HepG2 (cell line): ENCODE data around the gene KLF16. TPM values are rescaled to one million over a fixed set of nuclear protein-coding genes. Genes with fewer than 3 reads are reported as not detected.

Experiments used
- ATAC-seq: fragments of 200-7000 bp; cut with Tn5 transposase; 3 replicates; pipeline ENCODE4 v1.9.1; 2020; ENCODE audit warnings: mild to moderate bottlenecking, moderate library complexity
- BruUV-seq: library from RNA; stranded (reverse); fragments of 400-500 nt; replicated peaks from 2 replicates; lab custom pipeline; 2021; lab: Mats Ljungman, UMichigan
- CTCF ChIA-PET: fragments of 300-600 bp; formaldehyde crosslinking; extraction: SDS; loops from one replicate; lab custom pipeline; 2021; ENCODE audit warnings: low total read pairs, inconsistent platforms, low intra/inter-chr PET ratio; lab: Yijun Ruan, JAX
- POLR2A ChIA-PET: fragments of 350-600 bp; sonication (Branson Sonifier 250); formaldehyde crosslinking; loops from one replicate; lab custom pipeline; 2020; ENCODE audit warnings: antibody characterized with exemption, inconsistent platforms; lab: Yijun Ruan, JAX
- DNase-seq: peaks from one replicate; pipeline ENCODE4 v3.0.0-alpha.2; 2015; ENCODE audit warnings: low spot score
- FAIRE-seq: peaks from 3 replicates; lab custom pipeline; 2011; peaks lifted over from hg19 to GRCh38; lab: Jason Lieb, UNC
- H2AFZ ChIP-seq: one replicate; pipeline ENCODE4 v1.6.1; 2011; ENCODE audit warnings: low read length, inconsistent platforms
- H3K27ac ChIP-seq: fragments of 300-600 bp; 3 replicates; pipeline ENCODE4 v1.8.0; 2011; ENCODE audit warnings: mixed run types, mild to moderate bottlenecking, mixed read lengths, low read length, inconsistent platforms; ENCODE audit not compliant: insufficient read depth; ENCODE audit errors: extremely low read length
- H3K27me3 ChIP-seq, 2 experiments: fragments of 200-600 bp in 1 of 2; 2 replicates in 1 of 2; 3 replicates in 1 of 2; pipeline versions ENCODE4 v1.6.0 to v1.8.0; 2011; ENCODE audit warnings: low read length in 2 of 2, mild to moderate bottlenecking in 2 of 2, moderate library complexity in 2 of 2, inconsistent platforms in 1 of 2; ENCODE audit not compliant: insufficient read depth in 2 of 2, control insufficient read depth in 1 of 2
- H3K36me3 ChIP-seq, 2 experiments: fragments of 200-600 bp in 1 of 2; replicated peaks in 1 of 2; 2 replicates in 1 of 2; 3 replicates in 1 of 2; pipeline versions ENCODE4 v1.5.1 to v1.8.0; 2011; ENCODE audit warnings: low read length in 2 of 2, inconsistent platforms in 1 of 2; ENCODE audit not compliant: insufficient read depth in 2 of 2, control insufficient read depth in 1 of 2
- H3K4me1 ChIP-seq: 2 replicates; pipeline ENCODE4 v1.5.1; 2012; ENCODE audit warnings: low read length, inconsistent platforms; ENCODE audit not compliant: insufficient read depth
- H3K4me2 ChIP-seq: 2 replicates; pipeline ENCODE4 v1.6.0; 2011; ENCODE audit warnings: low read depth, low read length, inconsistent platforms
- H3K4me3 ChIP-seq, 3 experiments: fragments of 200-600 bp in 1 of 3; sonication (generic), shearing (Covaris generic) in 1 of 3; replicated peaks in 1 of 3; 2 replicates each; pipeline ENCODE4 v1.5.1; 2011 to 2016; ENCODE audit warnings: low read length in 3 of 3, inconsistent platforms in 2 of 3, low read depth in 2 of 3, mild to moderate bottlenecking in 2 of 3, control low read depth in 1 of 3, mixed read lengths in 1 of 3; ENCODE audit not compliant: insufficient read depth in 1 of 3
- H3K79me2 ChIP-seq: one replicate; pipeline ENCODE4 v1.6.1; 2011; ENCODE audit warnings: low read length, inconsistent platforms; ENCODE audit not compliant: insufficient read depth
- H3K9ac ChIP-seq: 2 replicates; pipeline ENCODE4 v1.6.0; 2011; ENCODE audit warnings: mild to moderate bottlenecking, low read depth, low read length, inconsistent platforms; ENCODE audit not compliant: insufficient read depth
- H3K9me3 ChIP-seq: 2 replicates; pipeline ENCODE4 v1.5.1; 2012; ENCODE audit warnings: mild to moderate bottlenecking, low read length
- H4K20me1 ChIP-seq: 2 replicates; pipeline ENCODE4 v1.6.0; 2011; ENCODE audit warnings: inconsistent platforms, mild to moderate bottlenecking, low read length, moderate library complexity; ENCODE audit not compliant: insufficient read depth
- CEBPB ChIP-seq: IDR thresholded peaks from 2 replicates; pipeline ENCODE4 v1.6.1; 2011; ENCODE audit warnings: low read depth, low read length, improper control_type of control experiment, borderline replicate concordance
- CEBPG ChIP-seq: IDR thresholded peaks from 2 replicates; pipeline ENCODE4 v1.6.1; 2016
- GATAD2A ChIP-seq: IDR thresholded peaks from 2 replicates; pipeline ENCODE4 v1.6.1; 2016
- HOXA3 ChIP-seq: sonication (generic); formaldehyde crosslinking; IDR thresholded peaks from 2 replicates; pipeline ENCODE4 v1.5.0; 2020; ENCODE audit warnings: missing genetic modification reagents
- RARA ChIP-seq: IDR thresholded peaks from 2 replicates; pipeline ENCODE4 v1.6.1; 2016; ENCODE audit warnings: missing genetic modification reagents, missing compliant biosample characterization
- RXRA ChIP-seq: sonication (generic); formaldehyde crosslinking; IDR thresholded peaks from 2 replicates; pipeline ENCODE4 v1.5.1; 2020; ENCODE audit warnings: missing genetic modification reagents
- SALL1 ChIP-seq: sonication (generic); formaldehyde crosslinking; IDR thresholded peaks from 2 replicates; pipeline ENCODE4 v1.8.0; 2022; ENCODE audit warnings: mild to moderate bottlenecking, missing genetic modification reagents
- ZMYM3 ChIP-seq: sonication (generic); formaldehyde crosslinking; IDR thresholded peaks from 2 replicates; pipeline ENCODE4 v1.5.1; 2020; ENCODE audit warnings: mild to moderate bottlenecking, missing genetic modification reagents
- ZNF713 ChIP-seq: sonication (generic); formaldehyde crosslinking; IDR thresholded peaks from 2 replicates; pipeline ENCODE4 v1.4.0; 2020; ENCODE audit warnings: mild to moderate bottlenecking, missing genetic modification reagents
- ZNF761 ChIP-seq: sonication (generic); formaldehyde crosslinking; conservative IDR thresholded peaks from 2 replicates; pipeline ENCODE4 v1.4.0; 2020; ENCODE audit warnings: mild to moderate bottlenecking, missing genetic modification reagents
- WGBS: methylation state at CpG from one replicate; pipeline ENCODE4 v1.1.6; 2017; ENCODE audit warnings: low lambda C conversion rate; 5-methylcytosine and 5-hydroxymethylcytosine counted together
- in situ Hi-C: cut with HindIII; loops from 2 replicates; pipeline ENCODE4 v1.10.0; 2017; ENCODE audit warnings: low pct_unique_long_range_greater_than_20kb; ENCODE audit not compliant: extremely low pct_ligation_motif_present
- intact Hi-C: fragments of 100-400 bp; cut with micrococcal nuclease; formaldehyde crosslinking; loops from one replicate; pipeline ENCODE4 v1.10.0; 2022; ENCODE audit not compliant: unreplicated experiment
- polyA plus RNA-seq, 8 experiments: library from polyadenylated mRNA; depleted of rRNA in 3 of 8; stranded (reverse) in 7 of 8; unstranded in 1 of 8; fragments of >200 nt; fragmentation: Illumina TruSeq in 4 of 8; extraction: Trizol in 4 of 8; gene quantifications; 2 replicates each; pipeline versions ENCODE4 v1.2.1 to v1.2.3, GENCODE V29; 2011 to 2016; ENCODE audit warnings: low read depth in 4 of 8, missing spikeins in 1 of 8, mixed read lengths in 1 of 8; ENCODE audit not compliant: insufficient read depth in 1 of 8
- total RNA-seq, 5 experiments: library from RNA; depleted of rRNA; stranded (reverse); fragments of >200 nt; fragmentation: Illumina TruSeq; extraction: Trizol; gene quantifications; 2 replicates each; pipeline ENCODE4 v1.2.3, GENCODE V29; 2016; ENCODE audit warnings: low read depth in 1 of 5
- TF ChIP-seq, protein P1 (sequence below): sonication (generic); formaldehyde crosslinking; IDR thresholded peaks from 2 replicates; pipeline ENCODE4 v1.5.1; 2020; ENCODE audit warnings: missing genetic modification reagents, mild to moderate bottlenecking, borderline replicate concordance
- TF ChIP-seq, protein P2 (sequence below): sonication (generic); formaldehyde crosslinking; conservative IDR thresholded peaks from 2 replicates; pipeline ENCODE4 v1.4.0; 2020; ENCODE audit warnings: mild to moderate bottlenecking, missing genetic modification reagents, moderate library complexity
- TF ChIP-seq, protein P3 (sequence below): sonication (generic); formaldehyde crosslinking; IDR thresholded peaks from 2 replicates; pipeline ENCODE4 v1.5.0; 2020; ENCODE audit warnings: mild to moderate bottlenecking, missing genetic modification reagents
- TF ChIP-seq, protein P4 (sequence below): sonication (generic); formaldehyde crosslinking; IDR thresholded peaks from 2 replicates; pipeline ENCODE4 v1.5.0; 2020; ENCODE audit warnings: missing genetic modification reagents

The KLF16 gene
- total and polyA plus RNA-seq, 2 of the 13 experiments (the other 11 are each of a cell fraction or from before 2014, with no cell fraction given), result 3.5 to 6.7 TPM

DNA sequence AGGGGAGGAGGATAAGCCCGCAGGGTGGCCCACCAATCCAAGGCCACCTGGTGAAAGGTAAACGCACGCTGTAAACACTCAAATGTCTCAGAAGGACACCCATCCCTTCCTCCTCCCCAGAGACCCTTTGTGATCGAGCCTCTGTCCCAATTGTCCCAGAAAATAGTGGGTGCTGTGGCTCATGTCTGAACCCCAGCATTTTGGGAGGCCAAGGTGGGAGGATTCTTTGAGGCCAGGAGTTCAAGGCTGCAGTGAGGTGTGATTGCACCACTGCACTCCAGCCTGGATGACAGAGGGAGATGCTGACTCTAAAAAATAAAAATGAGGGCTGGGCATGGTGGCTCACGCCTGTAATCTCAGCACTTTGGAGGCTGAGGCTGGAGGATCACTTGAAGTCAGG lies 25.0 kb upstream of the KLF16 start:
- Histone ChIP-seq H3K27ac (no peak overlapping the region), H3K4me2 (peak overlapping the region; percentile 62), H3K9me3 (no peaks in the 10 kb centered on the region), H3K27me3 (no peaks in the 10 kb centered on the region), H4K20me1 (peaks cover 12% of the 10 kb centered on the region), H3K79me2 (peaks cover 17% of the 10 kb centered on the region), H3K4me3 (peak overlapping the region in 1 of 3 experiments; percentile 51; a peak in 1 of 6 replicates), H3K36me3 (no peaks in the 10 kb centered on the region), H3K4me1 (peaks cover 45% of the 10 kb centered on the region), H2AFZ (peak overlapping the region; percentile 46), H3K9ac (peak overlapping the region; percentile 44; the same call in 1 of the 2 replicates)
- ChIA-PET CTCF (no interaction called here), POLR2A (interaction anchor here (1.2 kb wide), 1 partner anchor 13 kb away, joined by 4 read pairs; no protein-coding TSS in a partner anchor)
- DNase-seq (no peak), FAIRE-seq (no peak), ATAC-seq (no peak; the same call in 2 of the 3 replicates)
- 14% methylated on average over 5 of the region's 5 CpGs for WGBS
- intact Hi-C loops (no loop called here), in situ Hi-C loops (no loop called here)
- BruUV-seq, result no TSS peak
- 0 out of 2 replicates have a peak, but pooled peaks have one; percentile 10 for TF ChIP-seq CEBPG (CRISPR knock-in tag)
- TF ChIP-seq, protein P1, sequence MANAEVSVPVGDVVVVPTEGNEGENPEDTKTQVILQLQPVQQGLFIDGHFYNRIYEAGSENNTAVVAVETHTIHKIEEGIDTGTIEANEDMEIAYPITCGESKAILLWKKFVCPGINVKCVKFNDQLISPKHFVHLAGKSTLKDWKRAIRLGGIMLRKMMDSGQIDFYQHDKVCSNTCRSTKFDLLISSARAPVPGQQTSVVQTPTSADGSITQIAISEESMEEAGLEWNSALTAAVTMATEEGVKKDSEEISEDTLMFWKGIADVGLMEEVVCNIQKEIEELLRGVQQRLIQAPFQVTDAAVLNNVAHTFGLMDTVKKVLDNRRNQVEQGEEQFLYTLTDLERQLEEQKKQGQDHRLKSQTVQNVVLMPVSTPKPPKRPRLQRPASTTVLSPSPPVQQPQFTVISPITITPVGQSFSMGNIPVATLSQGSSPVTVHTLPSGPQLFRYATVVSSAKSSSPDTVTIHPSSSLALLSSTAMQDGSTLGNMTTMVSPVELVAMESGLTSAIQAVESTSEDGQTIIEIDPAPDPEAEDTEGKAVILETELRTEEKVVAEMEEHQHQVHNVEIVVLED (CRISPR knock-in tag), result peak; percentile 23; the same call in 1 of the 2 replicates
- TF ChIP-seq, protein P2, sequence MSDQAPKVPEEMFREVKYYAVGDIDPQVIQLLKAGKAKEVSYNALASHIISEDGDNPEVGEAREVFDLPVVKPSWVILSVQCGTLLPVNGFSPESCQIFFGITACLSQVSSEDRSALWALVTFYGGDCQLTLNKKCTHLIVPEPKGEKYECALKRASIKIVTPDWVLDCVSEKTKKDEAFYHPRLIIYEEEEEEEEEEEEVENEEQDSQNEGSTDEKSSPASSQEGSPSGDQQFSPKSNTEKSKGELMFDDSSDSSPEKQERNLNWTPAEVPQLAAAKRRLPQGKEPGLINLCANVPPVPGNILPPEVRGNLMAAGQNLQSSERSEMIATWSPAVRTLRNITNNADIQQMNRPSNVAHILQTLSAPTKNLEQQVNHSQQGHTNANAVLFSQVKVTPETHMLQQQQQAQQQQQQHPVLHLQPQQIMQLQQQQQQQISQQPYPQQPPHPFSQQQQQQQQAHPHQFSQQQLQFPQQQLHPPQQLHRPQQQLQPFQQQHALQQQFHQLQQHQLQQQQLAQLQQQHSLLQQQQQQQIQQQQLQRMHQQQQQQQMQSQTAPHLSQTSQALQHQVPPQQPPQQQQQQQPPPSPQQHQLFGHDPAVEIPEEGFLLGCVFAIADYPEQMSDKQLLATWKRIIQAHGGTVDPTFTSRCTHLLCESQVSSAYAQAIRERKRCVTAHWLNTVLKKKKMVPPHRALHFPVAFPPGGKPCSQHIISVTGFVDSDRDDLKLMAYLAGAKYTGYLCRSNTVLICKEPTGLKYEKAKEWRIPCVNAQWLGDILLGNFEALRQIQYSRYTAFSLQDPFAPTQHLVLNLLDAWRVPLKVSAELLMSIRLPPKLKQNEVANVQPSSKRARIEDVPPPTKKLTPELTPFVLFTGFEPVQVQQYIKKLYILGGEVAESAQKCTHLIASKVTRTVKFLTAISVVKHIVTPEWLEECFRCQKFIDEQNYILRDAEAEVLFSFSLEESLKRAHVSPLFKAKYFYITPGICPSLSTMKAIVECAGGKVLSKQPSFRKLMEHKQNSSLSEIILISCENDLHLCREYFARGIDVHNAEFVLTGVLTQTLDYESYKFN (CRISPR knock-in tag), result peak; percentile 33; the same call in 1 of the 2 replicates
- TF ChIP-seq RXRA, result no peak
- TF ChIP-seq CEBPB, result peak; percentile 22; the same call in 1 of the 2 replicates
- TF ChIP-seq HOXA3 (CRISPR knock-in tag), result no peak
- 0 out of 2 replicates have a peak, but pooled peaks have one; percentile 30 for TF ChIP-seq RARA
- TF ChIP-seq SALL1 (CRISPR knock-in tag), result peak; percentile 19; the same call in 1 of the 2 replicates
- TF ChIP-seq, protein P3, sequence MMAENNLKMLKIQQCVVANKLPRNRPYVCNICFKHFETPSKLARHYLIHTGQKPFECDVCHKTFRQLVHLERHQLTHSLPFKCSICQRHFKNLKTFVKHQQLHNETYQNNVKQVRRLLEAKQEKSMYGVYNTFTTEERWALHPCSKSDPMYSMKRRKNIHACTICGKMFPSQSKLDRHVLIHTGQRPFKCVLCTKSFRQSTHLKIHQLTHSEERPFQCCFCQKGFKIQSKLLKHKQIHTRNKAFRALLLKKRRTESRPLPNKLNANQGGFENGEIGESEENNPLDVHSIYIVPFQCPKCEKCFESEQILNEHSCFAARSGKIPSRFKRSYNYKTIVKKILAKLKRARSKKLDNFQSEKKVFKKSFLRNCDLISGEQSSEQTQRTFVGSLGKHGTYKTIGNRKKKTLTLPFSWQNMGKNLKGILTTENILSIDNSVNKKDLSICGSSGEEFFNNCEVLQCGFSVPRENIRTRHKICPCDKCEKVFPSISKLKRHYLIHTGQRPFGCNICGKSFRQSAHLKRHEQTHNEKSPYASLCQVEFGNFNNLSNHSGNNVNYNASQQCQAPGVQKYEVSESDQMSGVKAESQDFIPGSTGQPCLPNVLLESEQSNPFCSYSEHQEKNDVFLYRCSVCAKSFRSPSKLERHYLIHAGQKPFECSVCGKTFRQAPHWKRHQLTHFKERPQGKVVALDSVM (CRISPR knock-in tag), result peak; percentile 94
- TF ChIP-seq ZNF713 (CRISPR knock-in tag), result no peak
- 0 out of 2 replicates have a peak, but pooled peaks have one; percentile 26 for TF ChIP-seq ZMYM3 (CRISPR knock-in tag)
- TF ChIP-seq GATAD2A (CRISPR knock-in tag), result 0 out of 2 replicates have a peak, but pooled peaks have one; percentile 3
- TF ChIP-seq, protein P4, sequence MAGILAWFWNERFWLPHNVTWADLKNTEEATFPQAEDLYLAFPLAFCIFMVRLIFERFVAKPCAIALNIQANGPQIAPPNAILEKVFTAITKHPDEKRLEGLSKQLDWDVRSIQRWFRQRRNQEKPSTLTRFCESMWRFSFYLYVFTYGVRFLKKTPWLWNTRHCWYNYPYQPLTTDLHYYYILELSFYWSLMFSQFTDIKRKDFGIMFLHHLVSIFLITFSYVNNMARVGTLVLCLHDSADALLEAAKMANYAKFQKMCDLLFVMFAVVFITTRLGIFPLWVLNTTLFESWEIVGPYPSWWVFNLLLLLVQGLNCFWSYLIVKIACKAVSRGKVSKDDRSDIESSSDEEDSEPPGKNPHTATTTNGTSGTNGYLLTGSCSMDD (CRISPR knock-in tag), result no peak
- TF ChIP-seq ZNF761 (CRISPR knock-in tag), result no peak
